Psoas muscle (tissue), 8 donors: ENCODE results near the gene KCNE5. TPM values are rescaled to one million over a fixed set of nuclear protein-coding genes. Genes with fewer than 3 reads are reported as not detected.
"Not testable (repeated sequence)": the region's sequence is repeated elsewhere in the genome, so short reads cannot be mapped to it uniquely, and the experiment has no call there.

Experiments
- ATAC-seq, 4 donors: fragments of 200-7000 bp; cut with Tn5 transposase; one replicate each; pipeline ENCODE4 v1.9.1; 2020; ENCODE audit warnings: moderate library complexity in 3 of 4, mild to moderate bottlenecking in 2 of 4
- DNase-seq, 2 donors: peaks; one replicate each; pipeline ENCODE4 v3.0.0-alpha.2; 2020
- H3K27ac ChIP-seq: fragments of 200-600 bp; one replicate; pipeline ENCODE4 v1.8.0; 2022
- H3K27me3 ChIP-seq, 3 donors: fragments of 200-600 bp in 1 of 3; one replicate each; pipeline versions ENCODE4 v1.6.1 to v1.8.0; 2013 to 2022; ENCODE audit warnings: low read length in 2 of 3, mild to moderate bottlenecking in 2 of 3, moderate library complexity in 1 of 3; ENCODE audit not compliant: insufficient read depth in 3 of 3
- H3K36me3 ChIP-seq, 2 donors: fragments of 200-600 bp in 1 of 2; one replicate each; pipeline versions ENCODE4 v1.6.1 to v1.8.0; 2013 to 2022; ENCODE audit warnings: low read depth in 1 of 2, mild to moderate bottlenecking in 1 of 2, moderate library complexity in 1 of 2; ENCODE audit not compliant: insufficient read depth in 1 of 2
- H3K4me1 ChIP-seq: fragments of 200-600 bp; one replicate; pipeline ENCODE4 v1.8.0; 2022
- H3K4me3 ChIP-seq: fragments of 200-600 bp; one replicate; pipeline ENCODE4 v1.8.0; 2022; ENCODE audit warnings: mild to moderate bottlenecking
- H3K9me3 ChIP-seq: fragments of 200-600 bp; one replicate; pipeline ENCODE4 v1.8.0; 2022
- CTCF ChIP-seq: fragments of 200-600 bp; IDR thresholded peaks from one replicate; pipeline ENCODE4 v1.8.0; 2022; ENCODE audit warnings: antibody characterized with exemption
- WGBS, 3 donors: extraction: QIAGEN DNeasy Blood & Tissue Kit; methylation state at CpG; one replicate each; pipeline versions ENCODE4 v1.1.6 to v1.1.7; 2013; 5-methylcytosine and 5-hydroxymethylcytosine counted together
- intact Hi-C, 2 donors: fragments of 100-400 bp; cut with DNase I; formaldehyde crosslinking; loops; one replicate each; pipeline versions ENCODE4 v1.11.0 to v1.14.2; 2022
- polyA plus RNA-seq, 3 donors: library from polyadenylated mRNA; stranded (reverse); fragments of 200-250 nt; gene quantifications; one replicate each; pipeline ENCODE4 v1.2.3, GENCODE V29; 2013
- total RNA-seq, 4 donors: library from RNA; stranded (reverse); fragmentation: NEBNext Ultra II Directional in 2 of 4; extraction: Animal tissue kit (Norgen Biotek cat#: 25700) in 2 of 4; gene quantifications; one replicate each; pipeline versions ENCODE4 v1.2.1 to v1.2.4, GENCODE V29; 2021 to 2023
- donor health status: healthy with polysubstance abuse.
- donor health status: DM: no; HTN: no; CAD: no; lungs with moderate emphysema.
- donor health status: Bipolar disorder and iron deficiency.
- donor health status: healthy.
- donor health status: DM: yes; HTN: yes; CAD: no.
- donor health status: DM: no; HTN: no; CAD: no.
- donor health status: DM: no; HTN: no; CAD: no.
- donor health status: DM: yes; HTN: yes; CAD: no.

KCNE5 gene
- total and polyA plus RNA-seq, 7 donors: 0.14 to 0.78 (median 0.47) TPM; not detected in 2

GRCh38 chrX:109585488-109585887 lies 39.5 kb downstream of the KCNE5 start:
- 57 to 68% (median 62%) methylated on average over 3 to 7 of the region's 7 CpGs for WGBS, 3 donors

GRCh38 chrX:109578916-109579315 lies 46.1 kb downstream of the KCNE5 start:
- Histone ChIP-seq H3K27me3 (peaks cover 0 to 16% (median 0%) of the 10 kb centered on the region in 3 donors), H3K9me3 (no peaks in the 10 kb centered on the region), H3K4me3 (no peak overlapping the region), H3K36me3 (no peaks in the 10 kb centered on the region), H3K4me1 (no peaks in the 10 kb centered on the region), H3K27ac (no peak overlapping the region)
- DNase-seq (no peak), ATAC-seq (no peak)
- TF ChIP-seq CTCF: no peak
- intact Hi-C loops: no loop called here
- WGBS, 3 donors: 44 to 61% (median 47%) methylated on average over 1 of the region's 1 CpG

More at GRCh38 chrX:109585488-109585887, 39.5 kb downstream of the KCNE5 start:
- Histone ChIP-seq H3K36me3 (no peaks in the 10 kb centered on the region), H3K9me3 (no peaks in the 10 kb centered on the region), H3K27me3 (peaks cover 0 to 17% (median 0%) of the 10 kb centered on the region in 3 donors), H3K4me1 (no peaks in the 10 kb centered on the region), H3K27ac (no peak overlapping the region), H3K4me3 (no peak overlapping the region)
- DNase-seq (no peak), ATAC-seq (no peak)
- TF ChIP-seq CTCF: no peak
- intact Hi-C loops: no loop called here

GRCh38 chrX:109577055-109577454 lies 47.9 kb downstream of the KCNE5 start:
- ATAC-seq (no peak), DNase-seq (no peak)
- Histone ChIP-seq H3K36me3 (no peaks in the 10 kb centered on the region), H3K27ac (no peak overlapping the region), H3K4me1 (no peaks in the 10 kb centered on the region), H3K9me3 (no peaks in the 10 kb centered on the region), H3K27me3 (peaks cover 0 to 19% (median 0%) of the 10 kb centered on the region in 3 donors), H3K4me3 (no peak overlapping the region)
- 68 to 95% (median 86%) methylated on average over 2 of the region's 2 CpGs for WGBS, 3 donors
- intact Hi-C loops: no loop called here
- no peak for TF ChIP-seq CTCF

GRCh38 chrX:109576083-109576482 lies 48.9 kb downstream of the KCNE5 start:
- DNase-seq, H3K9me3 ChIP-seq, intact Hi-C loops, H3K36me3 ChIP-seq, H3K4me1 ChIP-seq, ATAC-seq, H3K4me3 ChIP-seq, H3K27ac ChIP-seq: not testable (repeated sequence)
- peaks cover 0 to 19% (median 0%) of the 10 kb centered on the region in 3 donors for H3K27me3 ChIP-seq
- 75 to 94% (median 84%) methylated on average over 4 of the region's 4 CpGs for WGBS, 3 donors

Other genes starting within 250 kb of the KCNE5 start
- not detected for gene GUCY2F, start 143.1 kb downstream of the KCNE5 start, total RNA-seq
- gene GUCY2F, start 143.1 kb downstream of the KCNE5 start, polyA plus RNA-seq: not detected
- 1 to 10 TPM; 1.2 to 2.6 (median 2.1) TPM for gene NXT2, start 88.3 kb downstream of the KCNE5 start, total RNA-seq
- 1 to 10 TPM; 2.0 to 4.4 (median 2.8) TPM for gene NXT2, start 88.3 kb downstream of the KCNE5 start, polyA plus RNA-seq
- 10 to 100 TPM; 16.4 to 36.0 (median 24.3) TPM for gene ACSL4, start 108.1 kb upstream of the KCNE5 start, total RNA-seq
- gene ACSL4, start 108.1 kb upstream of the KCNE5 start, polyA plus RNA-seq: 10 to 100 TPM; 16.4 to 27.9 (median 20.5) TPM